ENCODE results near the gene GABRG3.

The GABRG3 gene

DNA sequence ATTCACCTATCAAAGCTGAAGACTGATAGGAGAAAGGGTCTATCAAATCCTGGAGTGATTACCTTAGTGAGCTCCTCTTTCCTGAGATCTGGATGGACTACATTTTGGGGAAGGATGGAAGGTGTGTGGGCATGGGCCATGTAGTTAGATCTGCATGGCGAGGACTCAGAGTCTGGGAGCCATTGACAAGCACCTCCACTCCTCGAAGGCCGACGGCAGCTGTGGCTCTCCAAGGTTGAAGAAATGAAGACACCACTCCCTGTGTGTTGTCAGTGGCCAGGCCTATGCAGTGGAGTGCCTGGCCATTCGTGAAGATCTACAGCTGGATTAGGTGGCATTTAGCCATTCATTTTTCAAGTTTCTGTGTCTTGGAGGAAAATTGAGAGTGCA is 509.2 kb downstream of the GABRG3 start:
- no peak for DNase-seq (ENCODE audit: low spot score)
- TF ChIP-seq, protein P1, sequence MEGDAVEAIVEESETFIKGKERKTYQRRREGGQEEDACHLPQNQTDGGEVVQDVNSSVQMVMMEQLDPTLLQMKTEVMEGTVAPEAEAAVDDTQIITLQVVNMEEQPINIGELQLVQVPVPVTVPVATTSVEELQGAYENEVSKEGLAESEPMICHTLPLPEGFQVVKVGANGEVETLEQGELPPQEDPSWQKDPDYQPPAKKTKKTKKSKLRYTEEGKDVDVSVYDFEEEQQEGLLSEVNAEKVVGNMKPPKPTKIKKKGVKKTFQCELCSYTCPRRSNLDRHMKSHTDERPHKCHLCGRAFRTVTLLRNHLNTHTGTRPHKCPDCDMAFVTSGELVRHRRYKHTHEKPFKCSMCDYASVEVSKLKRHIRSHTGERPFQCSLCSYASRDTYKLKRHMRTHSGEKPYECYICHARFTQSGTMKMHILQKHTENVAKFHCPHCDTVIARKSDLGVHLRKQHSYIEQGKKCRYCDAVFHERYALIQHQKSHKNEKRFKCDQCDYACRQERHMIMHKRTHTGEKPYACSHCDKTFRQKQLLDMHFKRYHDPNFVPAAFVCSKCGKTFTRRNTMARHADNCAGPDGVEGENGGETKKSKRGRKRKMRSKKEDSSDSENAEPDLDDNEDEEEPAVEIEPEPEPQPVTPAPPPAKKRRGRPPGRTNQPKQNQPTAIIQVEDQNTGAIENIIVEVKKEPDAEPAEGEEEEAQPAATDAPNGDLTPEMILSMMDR (IDR thresholded peaks at IDR 0.05; ENCODE audit: extremely low read depth, insufficient read depth, missing control alignments), result no peak
- in situ Hi-C loops (cut with MboI; ENCODE audit: low pct_unique_long_range_greater_than_20kb, low sequenced_read_pairs, unreplicated experiment), result no loop called here

DNA sequence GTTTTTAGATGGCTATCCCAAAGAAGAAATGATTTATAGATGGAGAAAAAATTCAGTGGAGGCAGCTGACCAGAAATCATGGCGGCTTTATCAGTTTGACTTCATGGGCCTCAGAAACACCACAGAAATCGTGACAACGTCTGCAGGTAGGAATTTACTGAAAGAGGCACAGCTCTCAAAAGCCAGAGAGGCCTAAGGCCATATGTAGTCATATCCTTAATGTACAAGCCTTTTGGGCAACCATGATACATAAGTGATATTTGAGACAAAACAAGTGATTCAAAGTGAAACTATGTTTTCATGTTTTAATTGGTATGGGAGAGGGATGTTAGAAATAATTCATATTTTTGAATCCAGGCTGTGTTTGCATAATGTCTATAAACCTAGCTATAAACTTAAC is 509.7 kb downstream of the GABRG3 start:
- DNase-seq (ENCODE audit: low spot score), result no peak
- TF ChIP-seq, protein P1 (IDR thresholded peaks at IDR 0.05; ENCODE audit: extremely low read depth, insufficient read depth, missing control alignments), result no peak
- in situ Hi-C loops (cut with MboI; ENCODE audit: low pct_unique_long_range_greater_than_20kb, low sequenced_read_pairs, unreplicated experiment), result no loop called here

GRCh38 chr15:27481768-27482167 is 510.8 kb downstream of the GABRG3 start:
- TF ChIP-seq, protein P1 (IDR thresholded peaks at IDR 0.05; ENCODE audit: extremely low read depth, insufficient read depth, missing control alignments), result no peak
- in situ Hi-C loops (cut with MboI; ENCODE audit: low pct_unique_long_range_greater_than_20kb, low sequenced_read_pairs, unreplicated experiment), result no loop called here
- DNase-seq (ENCODE audit: low spot score), result no peak

DNA sequence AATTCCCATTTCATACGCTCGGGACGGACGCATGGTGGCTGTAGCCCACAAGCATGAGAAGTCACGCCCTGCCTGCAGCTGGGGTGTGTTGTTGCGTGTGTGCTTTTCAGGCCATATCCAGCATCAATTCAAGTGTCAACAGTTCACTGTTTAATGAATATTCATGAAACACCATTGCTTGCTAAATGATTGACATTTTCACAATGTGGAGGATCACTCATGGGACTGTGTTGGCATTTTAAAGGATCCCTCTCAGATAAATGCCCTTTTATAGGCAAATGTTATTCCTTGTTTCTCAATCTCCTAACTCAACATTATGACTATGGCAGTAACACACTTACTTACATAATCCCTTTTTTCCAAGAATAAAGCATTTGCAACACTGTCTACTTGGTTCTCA is 511.3 kb downstream of the GABRG3 start:
- no peak for DNase-seq (ENCODE audit: low spot score)
- TF ChIP-seq, protein P1 (IDR thresholded peaks at IDR 0.05; ENCODE audit: extremely low read depth, insufficient read depth, missing control alignments), result no peak
- in situ Hi-C loops (cut with MboI; ENCODE audit: low pct_unique_long_range_greater_than_20kb, low sequenced_read_pairs, unreplicated experiment), result no loop called here

DNA sequence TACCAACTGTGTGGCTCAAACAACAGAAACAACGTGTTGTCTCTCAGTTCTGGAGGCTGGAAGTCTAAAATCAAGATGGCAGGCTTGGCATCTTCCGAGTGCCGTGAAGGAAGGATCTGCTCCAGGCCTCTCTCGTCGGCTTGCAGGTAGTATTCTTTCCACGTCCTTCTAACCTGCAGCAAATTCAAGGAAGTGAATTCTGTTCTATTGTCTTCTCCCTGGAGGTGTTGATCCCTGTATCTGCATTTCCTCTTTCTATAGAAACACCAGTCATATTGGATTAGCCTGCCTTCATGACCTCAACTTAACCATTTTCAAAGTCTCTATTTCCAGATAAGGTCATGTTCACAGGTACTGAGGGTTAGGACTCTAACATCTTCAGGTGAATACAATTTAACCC is 512.1 kb downstream of the GABRG3 start:
- in situ Hi-C loops (cut with MboI; ENCODE audit: low pct_unique_long_range_greater_than_20kb, low sequenced_read_pairs, unreplicated experiment), result no loop called here
- TF ChIP-seq, protein P1 (IDR thresholded peaks at IDR 0.05; ENCODE audit: extremely low read depth, insufficient read depth, missing control alignments), result no peak
- DNase-seq (ENCODE audit: low spot score), result no peak

GRCh38 chr15:27485265-27485664 is 514.3 kb downstream of the GABRG3 start:
- in situ Hi-C loops (cut with MboI; ENCODE audit: low pct_unique_long_range_greater_than_20kb, low sequenced_read_pairs, unreplicated experiment), result no loop called here

More at GRCh38 chr15:27485265-27485664, 514.3 kb downstream of the GABRG3 start:
- DNase-seq (ENCODE audit: low spot score), result no peak
- TF ChIP-seq, protein P1 (IDR thresholded peaks at IDR 0.05; ENCODE audit: extremely low read depth, insufficient read depth, missing control alignments), result no peak
